Peyer's patch (tissue), 4 donors: Measurements from ENCODE around the gene L3MBTL1. TPM values are rescaled to one million over a fixed set of nuclear protein-coding genes. Genes with fewer than 3 reads are reported as not detected.

Source experiments
- DNase-seq, 3 donors: peaks; one replicate each; pipeline ENCODE4 v3.0.0-alpha.2; 2017 to 2019
- H3K27ac ChIP-seq, 4 donors: fragments of 200-600 bp; sonication (generic); one replicate each; pipeline ENCODE4 v1.5.1; 2016 to 2019
- H3K27me3 ChIP-seq, 2 donors: fragments of 200-600 bp; sonication (generic); one replicate each; pipeline ENCODE4 v1.5.1; 2019
- H3K36me3 ChIP-seq, 3 donors: fragments of 200-600 bp; sonication (generic); one replicate each; pipeline ENCODE4 v1.5.1; 2016 to 2019
- H3K4me1 ChIP-seq, 4 donors: fragments of 200-600 bp; sonication (generic); one replicate each; pipeline ENCODE4 v1.5.1; 2016 to 2019
- H3K4me3 ChIP-seq, 4 donors: fragments of 200-600 bp; sonication (generic); 1 replicate in 3 of 4; 2 replicates in 1 of 4; pipeline ENCODE4 v1.5.1; 2016 to 2019; ENCODE audit warnings: mild to moderate bottlenecking in 1 of 4
- H3K9me3 ChIP-seq, 4 donors: fragments of 200-600 bp; sonication (generic); one replicate each; pipeline ENCODE4 v1.5.1; 2016 to 2019; ENCODE audit warnings: mild to moderate bottlenecking in 1 of 4
- CTCF ChIP-seq, 6 experiments: fragments of 450-650 bp in 4 of 6; fragments of 200-600 bp in 2 of 6; sonication (generic) in 1 of 6; IDR thresholded peaks; one replicate each; pipeline ENCODE4 v1.5.1; 2017 to 2019; ENCODE audit warnings: antibody characterized with exemption in 6 of 6, mild to moderate bottlenecking in 3 of 6, moderate library complexity in 1 of 6
- POLR2A ChIP-seq, 2 donors: fragments of 450-650 bp; IDR thresholded peaks; one replicate each; pipeline ENCODE4 v1.5.1; 2017; ENCODE audit warnings: antibody characterized with exemption in 2 of 2, mild to moderate bottlenecking in 2 of 2, moderate library complexity in 2 of 2
- total RNA-seq, 4 donors: library from RNA; depleted of rRNA; stranded (reverse); fragments of >200 nt; gene quantifications; one replicate each; pipeline ENCODE4 v1.1.0, GENCODE V29; 2016

Gene L3MBTL1
- total RNA-seq, 4 donors from 2014 or later = 18.0 to 37.4 (median 31.2) TPM

GRCh38 chr20:43545837-43546578, 38.5 kb downstream of the L3MBTL1 start:
- no peak for TF ChIP-seq POLR2A (IDR thresholded peaks at IDR 0.05)
- TF ChIP-seq CTCF (IDR thresholded peaks at IDR 0.05) = no peak
- Histone ChIP-seq H3K4me3 (no peak overlapping the region), H3K27ac (no peak overlapping the region), H3K36me3 (no peaks in the 10 kb centered on the region), H3K27me3 (no peaks in the 10 kb centered on the region), H3K9me3 (peaks cover 0 to 4% (median 0%) of the 10 kb centered on the region in 4 donors), H3K4me1 (peaks cover 0 to under 1% (median 0%) of the 10 kb centered on the region in 4 donors)
- peak in 1 of 3 donors; percentile 13 for DNase-seq

GRCh38 chr20:43548273-43548880, 40.9 kb downstream of the L3MBTL1 start:
- no peaks in the 10 kb centered on the region for H3K36me3 ChIP-seq
- H3K4me3 ChIP-seq = no peak overlapping the region
- no peaks in the 10 kb centered on the region for H3K27me3 ChIP-seq
- no peaks in the 10 kb centered on the region for H3K4me1 ChIP-seq
- no peak overlapping the region for H3K27ac ChIP-seq
- peaks cover 0 to 4% (median 0%) of the 10 kb centered on the region in 4 donors for H3K9me3 ChIP-seq
- TF ChIP-seq CTCF (IDR thresholded peaks at IDR 0.05) = no peak
- no peak for DNase-seq

- Histone ChIP-seq H3K27ac (peak overlapping the region in 1 of 4 donors; percentile 2), H3K4me1 (no peaks in the 10 kb centered on the region), H3K27me3 (no peaks in the 10 kb centered on the region), H3K4me3 (no peak overlapping the region), H3K9me3 (peaks cover 0 to 4% (median 0%) of the 10 kb centered on the region in 4 donors), H3K36me3 (no peaks in the 10 kb centered on the region)
- DNase-seq = no peak
- no peak for TF ChIP-seq POLR2A (IDR thresholded peaks at IDR 0.05)
- no peak for TF ChIP-seq CTCF (IDR thresholded peaks at IDR 0.05)
These were observed 42.0 kb downstream of the L3MBTL1 start for GRCh38 chr20:43549416-43550065.

- TF ChIP-seq CTCF (IDR thresholded peaks at IDR 0.05) (no peak), POLR2A (IDR thresholded peaks at IDR 0.05) (no peak)
- Histone ChIP-seq H3K27ac (peak overlapping the region in 3 of 4 donors; percentile 2 to 51 (median 35)), H3K9me3 (peaks cover 0 to 4% (median 0%) of the 10 kb centered on the region in 4 donors), H3K36me3 (no peaks in the 10 kb centered on the region), H3K27me3 (no peaks in the 10 kb centered on the region), H3K4me3 (no peak overlapping the region), H3K4me1 (no peaks in the 10 kb centered on the region)
- DNase-seq = peak in 2 of 3 donors; percentile 71 to 75
These were observed 43.0 kb downstream of the L3MBTL1 start for GRCh38 chr20:43550456-43550855.

- Histone ChIP-seq H3K27me3 (no peaks in the 10 kb centered on the region), H3K9me3 (no peaks in the 10 kb centered on the region), H3K27ac (no peak overlapping the region), H3K4me3 (no peak overlapping the region), H3K4me1 (peaks cover 0 to 14% (median 0%) of the 10 kb centered on the region in 4 donors), H3K36me3 (no peaks in the 10 kb centered on the region)
- no peak for DNase-seq
- TF ChIP-seq CTCF (IDR thresholded peaks at IDR 0.05) = no peak
- TF ChIP-seq POLR2A (IDR thresholded peaks at IDR 0.05) = no peak
These were observed 46.9 kb downstream of the L3MBTL1 start for GRCh38 chr20:43554369-43554768.
